ENCODE data around the gene SKAP1. TPM values are rescaled to one million over a fixed set of nuclear protein-coding genes. Genes with fewer than 3 reads are reported as not detected.

Gene SKAP1
- total RNA-seq, 1 donor from 2014 or later = not detected

- TF ChIP-seq, protein P1, sequence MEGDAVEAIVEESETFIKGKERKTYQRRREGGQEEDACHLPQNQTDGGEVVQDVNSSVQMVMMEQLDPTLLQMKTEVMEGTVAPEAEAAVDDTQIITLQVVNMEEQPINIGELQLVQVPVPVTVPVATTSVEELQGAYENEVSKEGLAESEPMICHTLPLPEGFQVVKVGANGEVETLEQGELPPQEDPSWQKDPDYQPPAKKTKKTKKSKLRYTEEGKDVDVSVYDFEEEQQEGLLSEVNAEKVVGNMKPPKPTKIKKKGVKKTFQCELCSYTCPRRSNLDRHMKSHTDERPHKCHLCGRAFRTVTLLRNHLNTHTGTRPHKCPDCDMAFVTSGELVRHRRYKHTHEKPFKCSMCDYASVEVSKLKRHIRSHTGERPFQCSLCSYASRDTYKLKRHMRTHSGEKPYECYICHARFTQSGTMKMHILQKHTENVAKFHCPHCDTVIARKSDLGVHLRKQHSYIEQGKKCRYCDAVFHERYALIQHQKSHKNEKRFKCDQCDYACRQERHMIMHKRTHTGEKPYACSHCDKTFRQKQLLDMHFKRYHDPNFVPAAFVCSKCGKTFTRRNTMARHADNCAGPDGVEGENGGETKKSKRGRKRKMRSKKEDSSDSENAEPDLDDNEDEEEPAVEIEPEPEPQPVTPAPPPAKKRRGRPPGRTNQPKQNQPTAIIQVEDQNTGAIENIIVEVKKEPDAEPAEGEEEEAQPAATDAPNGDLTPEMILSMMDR (IDR thresholded peaks at IDR 0.05; ENCODE audit: insufficient read depth, low read length, severe bottlenecking) = no peak
- DNase-seq (ENCODE audit: low read depth) (no peak), FAIRE-seq (no peak)
- H3K4me3 ChIP-seq (ENCODE audit: low read depth, low read length) = no peak overlapping the region
- no peaks in the 10 kb centered on the region for H3K36me3 ChIP-seq (ENCODE audit: control insufficient read depth, insufficient read depth, low read length)
- no peaks in the 10 kb centered on the region for H3K27me3 ChIP-seq (ENCODE audit: control insufficient read depth, insufficient read depth, low read length)
These were observed 13.7 kb upstream of the SKAP1 start for GRCh38 chr17:48443712-48444111.

DNA sequence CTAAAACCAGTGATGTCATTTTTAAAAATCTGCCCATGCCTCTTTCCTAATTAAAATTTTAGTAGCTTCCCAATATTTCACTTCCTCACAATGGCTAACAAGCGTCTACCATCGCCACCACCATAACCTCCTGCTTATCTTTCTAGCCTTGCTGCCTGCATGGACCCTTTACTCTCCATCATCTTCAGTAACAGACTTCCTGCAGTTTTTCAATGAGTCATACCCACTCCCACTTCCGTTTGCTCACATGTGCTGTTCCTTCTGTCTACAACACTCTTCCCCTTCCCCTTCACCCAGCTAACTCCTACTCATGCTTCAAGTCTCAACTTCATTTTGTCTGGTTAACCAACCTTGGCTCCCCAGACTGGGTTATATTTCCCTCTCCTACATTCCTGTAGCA lies 12.8 kb upstream of the SKAP1 start:
- TF ChIP-seq, protein P1 (IDR thresholded peaks at IDR 0.05; ENCODE audit: insufficient read depth, low read length, severe bottlenecking) = no peak
- H3K4me3 ChIP-seq (ENCODE audit: low read depth, low read length) = no peak overlapping the region
- H3K36me3 ChIP-seq (ENCODE audit: control insufficient read depth, insufficient read depth, low read length) = no peaks in the 10 kb centered on the region
- DNase-seq (ENCODE audit: low read depth) (peak; percentile 3), FAIRE-seq (no peak)
- H3K27me3 ChIP-seq (ENCODE audit: control insufficient read depth, insufficient read depth, low read length) = no peaks in the 10 kb centered on the region

GRCh38 chr17:48441862-48442261 lies 11.8 kb upstream of the SKAP1 start:
- no peak for DNase-seq (ENCODE audit: low read depth)
- Histone ChIP-seq H3K4me3 (ENCODE audit: low read depth, low read length) (no peak overlapping the region), H3K36me3 (ENCODE audit: control insufficient read depth, insufficient read depth, low read length) (no peaks in the 10 kb centered on the region), H3K27me3 (ENCODE audit: control insufficient read depth, insufficient read depth, low read length) (peaks cover under 1% of the 10 kb centered on the region)
- no peak for FAIRE-seq
- TF ChIP-seq, protein P1 (IDR thresholded peaks at IDR 0.05; ENCODE audit: insufficient read depth, low read length, severe bottlenecking) = no peak

GRCh38 chr17:48441231-48441711 lies 11.3 kb upstream of the SKAP1 start:
- TF ChIP-seq, protein P1 (IDR thresholded peaks at IDR 0.05; ENCODE audit: insufficient read depth, low read length, severe bottlenecking) = no peak
- no peak for FAIRE-seq
- Histone ChIP-seq H3K27me3 (ENCODE audit: control insufficient read depth, insufficient read depth, low read length) (peaks cover 3% of the 10 kb centered on the region), H3K4me3 (ENCODE audit: low read depth, low read length) (no peak overlapping the region), H3K36me3 (ENCODE audit: control insufficient read depth, insufficient read depth, low read length) (no peaks in the 10 kb centered on the region)
- no peak for DNase-seq (ENCODE audit: low read depth)

DNA sequence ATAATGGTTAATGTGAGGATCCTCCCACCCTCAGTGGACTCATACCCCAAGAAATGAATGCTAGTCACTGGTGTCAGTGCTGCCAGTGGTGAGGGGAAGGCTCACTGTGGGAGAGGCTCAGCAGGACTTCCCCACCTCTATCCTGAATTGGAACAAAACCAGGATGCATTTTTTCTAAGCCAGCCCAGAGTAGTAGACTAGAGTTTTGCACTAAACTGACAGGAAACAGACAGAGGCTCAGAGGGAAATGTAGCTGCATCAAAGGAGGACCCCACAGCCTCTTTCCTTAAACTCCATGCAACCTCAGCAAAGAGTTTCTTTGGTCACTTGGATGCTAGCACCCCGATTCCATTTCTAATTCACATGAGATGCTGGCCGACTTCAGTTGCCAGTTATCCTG lies 10.7 kb upstream of the SKAP1 start:
- H3K27me3 ChIP-seq (ENCODE audit: control insufficient read depth, insufficient read depth, low read length) = peaks cover 3% of the 10 kb centered on the region
- no peak for DNase-seq (ENCODE audit: low read depth)
- no peak overlapping the region for H3K4me3 ChIP-seq (ENCODE audit: low read depth, low read length)
- H3K36me3 ChIP-seq (ENCODE audit: control insufficient read depth, insufficient read depth, low read length) = no peaks in the 10 kb centered on the region
- TF ChIP-seq, protein P1 (IDR thresholded peaks at IDR 0.05; ENCODE audit: insufficient read depth, low read length, severe bottlenecking) = no peak
- no peak for FAIRE-seq

DNA sequence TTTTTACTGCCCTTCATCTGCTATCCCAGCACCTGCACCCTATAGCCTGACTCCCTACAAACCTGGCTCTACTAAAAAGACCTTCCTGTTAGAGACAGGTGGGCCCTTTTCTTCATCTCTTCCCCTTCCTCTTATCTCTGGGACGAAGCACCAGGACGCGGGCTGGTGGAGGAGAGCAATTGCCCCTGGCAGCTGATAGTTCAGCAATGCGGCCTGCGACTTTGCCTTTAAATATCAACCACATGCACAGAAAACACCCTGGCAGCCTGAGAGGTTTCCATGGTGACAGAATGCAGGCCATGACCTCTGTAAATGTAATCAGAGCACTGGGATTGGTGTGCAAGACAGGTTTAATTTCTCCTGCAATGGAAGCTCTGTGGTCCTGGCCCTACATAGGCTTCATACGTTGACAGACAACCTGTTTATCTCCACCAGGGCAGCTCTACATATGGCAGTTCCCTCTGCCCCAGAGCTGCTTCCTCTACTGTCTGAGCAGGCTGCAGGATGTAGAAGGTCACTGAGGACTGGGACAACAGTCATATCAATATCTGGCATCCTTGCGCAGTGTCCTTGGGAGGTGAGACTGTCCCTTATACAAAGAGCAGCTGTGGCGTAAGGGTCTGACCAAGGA lies 10.0 kb upstream of the SKAP1 start:
- TF ChIP-seq, protein P1 (IDR thresholded peaks at IDR 0.05; ENCODE audit: insufficient read depth, low read length, severe bottlenecking) = no peak
- Histone ChIP-seq H3K4me3 (ENCODE audit: low read depth, low read length) (no peak overlapping the region), H3K27me3 (ENCODE audit: control insufficient read depth, insufficient read depth, low read length) (peaks cover 3% of the 10 kb centered on the region), H3K36me3 (ENCODE audit: control insufficient read depth, insufficient read depth, low read length) (no peaks in the 10 kb centered on the region)
- FAIRE-seq (no peak), DNase-seq (ENCODE audit: low read depth) (no peak)

Data from bronchial epithelial cell (primary cell).